GM23338 (cell line): Measurements from ENCODE around the gene TENM4.

Source experiments
- CREB1 ChIP-seq: fragments of 250-450 bp; sonication (Bioruptor Pico); IDR thresholded peaks from 2 replicates; pipeline ENCODE4 v1.5.0; 2020; ENCODE audit warnings: low read depth, mild to moderate bottlenecking, moderate library complexity
- EZH2 ChIP-seq: fragments of 200-600 bp; sonication (generic); IDR thresholded peaks from one replicate; pipeline ENCODE4 v1.8.0; 2017; ENCODE audit warnings: antibody characterized with exemption, mild to moderate bottlenecking, low read depth; ENCODE audit not compliant: unreplicated experiment
- EZH2phosphoT487 ChIP-seq: fragments of 200-600 bp; sonication (generic); IDR thresholded peaks from one replicate; pipeline ENCODE4 v1.8.1; 2018; ENCODE audit warnings: antibody characterized with exemption; ENCODE audit not compliant: unreplicated experiment
- JUNB ChIP-seq: IDR thresholded peaks from one replicate; pipeline ENCODE4 v1.6.1; 2016; ENCODE audit warnings: antibody characterized with exemption; ENCODE audit not compliant: unreplicated experiment
- NANOG ChIP-seq: IDR thresholded peaks from 2 replicates; pipeline ENCODE4 v1.6.1; 2016; ENCODE audit warnings: antibody characterized with exemption, borderline replicate concordance
- POLR2AphosphoS5 ChIP-seq: IDR thresholded peaks from 2 replicates; pipeline ENCODE4 v1.6.1; 2016; ENCODE audit warnings: antibody characterized with exemption, low read depth
- STAT1 ChIP-seq: IDR thresholded peaks from one replicate; pipeline ENCODE4 v1.6.1; 2016; ENCODE audit warnings: antibody characterized with exemption; ENCODE audit not compliant: unreplicated experiment
- ZNF114 ChIP-seq: fragments of 250-450 bp; sonication (Bioruptor Pico); IDR thresholded peaks from 2 replicates; pipeline ENCODE4 v1.5.0; 2020; ENCODE audit warnings: mild to moderate bottlenecking, moderate library complexity
- ZNF331 ChIP-seq: fragments of 250-450 bp; sonication (Bioruptor Pico); IDR thresholded peaks from 2 replicates; pipeline ENCODE4 v1.5.0; 2020; ENCODE audit warnings: low read depth, mild to moderate bottlenecking, moderate library complexity
- ZNF462 ChIP-seq: fragments of 250-450 bp; sonication (Bioruptor Pico); IDR thresholded peaks from 2 replicates; pipeline ENCODE4 v1.5.0; 2020; ENCODE audit warnings: mild to moderate bottlenecking, moderate library complexity
- TF ChIP-seq, protein P1 (sequence below), 2 experiments: fragments of 200-600 bp in 1 of 2; sonication (generic) in 1 of 2; conservative IDR thresholded peaks; 2 replicates each; pipeline versions ENCODE4 v1.5.1 to v1.6.1; 2016 to 2017; ENCODE audit warnings: antibody characterized with exemption in 2 of 2, low read depth in 2 of 2, mild to moderate bottlenecking in 2 of 2, moderate library complexity in 1 of 2
- TF ChIP-seq, protein P2 (sequence below): IDR thresholded peaks from one replicate; pipeline ENCODE4 v1.6.1; 2018; ENCODE audit warnings: antibody characterized with exemption; ENCODE audit not compliant: unreplicated experiment

DNA sequence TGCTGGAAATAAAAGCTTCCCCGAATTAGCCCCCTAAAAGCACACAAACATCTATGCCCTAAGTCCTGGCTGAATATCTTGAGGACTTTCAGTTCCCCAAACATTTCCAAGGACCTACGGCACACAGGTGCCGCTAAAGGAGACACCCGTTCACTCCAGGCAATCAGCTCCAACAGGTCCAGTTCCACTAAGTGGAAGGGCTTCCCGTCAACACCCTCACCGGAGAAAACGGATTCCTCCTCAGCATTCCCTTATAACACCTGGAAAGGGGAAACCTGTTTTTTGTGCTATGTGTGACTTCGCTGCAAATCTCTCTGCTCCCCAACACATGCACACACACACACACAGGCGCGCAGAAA is 3.9 kb downstream of the TENM4 start:
- TF ChIP-seq, protein P1, sequence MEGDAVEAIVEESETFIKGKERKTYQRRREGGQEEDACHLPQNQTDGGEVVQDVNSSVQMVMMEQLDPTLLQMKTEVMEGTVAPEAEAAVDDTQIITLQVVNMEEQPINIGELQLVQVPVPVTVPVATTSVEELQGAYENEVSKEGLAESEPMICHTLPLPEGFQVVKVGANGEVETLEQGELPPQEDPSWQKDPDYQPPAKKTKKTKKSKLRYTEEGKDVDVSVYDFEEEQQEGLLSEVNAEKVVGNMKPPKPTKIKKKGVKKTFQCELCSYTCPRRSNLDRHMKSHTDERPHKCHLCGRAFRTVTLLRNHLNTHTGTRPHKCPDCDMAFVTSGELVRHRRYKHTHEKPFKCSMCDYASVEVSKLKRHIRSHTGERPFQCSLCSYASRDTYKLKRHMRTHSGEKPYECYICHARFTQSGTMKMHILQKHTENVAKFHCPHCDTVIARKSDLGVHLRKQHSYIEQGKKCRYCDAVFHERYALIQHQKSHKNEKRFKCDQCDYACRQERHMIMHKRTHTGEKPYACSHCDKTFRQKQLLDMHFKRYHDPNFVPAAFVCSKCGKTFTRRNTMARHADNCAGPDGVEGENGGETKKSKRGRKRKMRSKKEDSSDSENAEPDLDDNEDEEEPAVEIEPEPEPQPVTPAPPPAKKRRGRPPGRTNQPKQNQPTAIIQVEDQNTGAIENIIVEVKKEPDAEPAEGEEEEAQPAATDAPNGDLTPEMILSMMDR (conservative IDR thresholded peaks at IDR 0.05; ENCODE audit: low read depth in 2 of 2), result no peak
- TF ChIP-seq POLR2AphosphoS5 (no peak), EZH2 (peak; percentile 79), NANOG (no peak), ZNF462 (CRISPR knock-in tag) (no peak), EZH2phosphoT487 (no peak), JUNB (no peak), ZNF331 (CRISPR knock-in tag) (no peak), CREB1 (CRISPR knock-in tag) (no peak), STAT1 (no peak), ZNF114 (no peak)
- TF ChIP-seq, protein P2, sequence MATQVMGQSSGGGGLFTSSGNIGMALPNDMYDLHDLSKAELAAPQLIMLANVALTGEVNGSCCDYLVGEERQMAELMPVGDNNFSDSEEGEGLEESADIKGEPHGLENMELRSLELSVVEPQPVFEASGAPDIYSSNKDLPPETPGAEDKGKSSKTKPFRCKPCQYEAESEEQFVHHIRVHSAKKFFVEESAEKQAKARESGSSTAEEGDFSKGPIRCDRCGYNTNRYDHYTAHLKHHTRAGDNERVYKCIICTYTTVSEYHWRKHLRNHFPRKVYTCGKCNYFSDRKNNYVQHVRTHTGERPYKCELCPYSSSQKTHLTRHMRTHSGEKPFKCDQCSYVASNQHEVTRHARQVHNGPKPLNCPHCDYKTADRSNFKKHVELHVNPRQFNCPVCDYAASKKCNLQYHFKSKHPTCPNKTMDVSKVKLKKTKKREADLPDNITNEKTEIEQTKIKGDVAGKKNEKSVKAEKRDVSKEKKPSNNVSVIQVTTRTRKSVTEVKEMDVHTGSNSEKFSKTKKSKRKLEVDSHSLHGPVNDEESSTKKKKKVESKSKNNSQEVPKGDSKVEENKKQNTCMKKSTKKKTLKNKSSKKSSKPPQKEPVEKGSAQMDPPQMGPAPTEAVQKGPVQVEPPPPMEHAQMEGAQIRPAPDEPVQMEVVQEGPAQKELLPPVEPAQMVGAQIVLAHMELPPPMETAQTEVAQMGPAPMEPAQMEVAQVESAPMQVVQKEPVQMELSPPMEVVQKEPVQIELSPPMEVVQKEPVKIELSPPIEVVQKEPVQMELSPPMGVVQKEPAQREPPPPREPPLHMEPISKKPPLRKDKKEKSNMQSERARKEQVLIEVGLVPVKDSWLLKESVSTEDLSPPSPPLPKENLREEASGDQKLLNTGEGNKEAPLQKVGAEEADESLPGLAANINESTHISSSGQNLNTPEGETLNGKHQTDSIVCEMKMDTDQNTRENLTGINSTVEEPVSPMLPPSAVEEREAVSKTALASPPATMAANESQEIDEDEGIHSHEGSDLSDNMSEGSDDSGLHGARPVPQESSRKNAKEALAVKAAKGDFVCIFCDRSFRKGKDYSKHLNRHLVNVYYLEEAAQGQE, result no peak
